ENCODE measurements around the gene MAN1B1. TPM values are rescaled to one million over a fixed set of nuclear protein-coding genes. Genes with fewer than 3 reads are reported as not detected.

Gene MAN1B1
- polyA plus RNA-seq, 3 donors: 29.3 to 38.2 (median 33.3) TPM

GRCh38 chr9:137064880-137065164, 22.0 kb upstream of the MAN1B1 start:
- no peak for DNase-seq

GRCh38 chr9:137065336-137065967, 21.3 kb upstream of the MAN1B1 start:
- intact Hi-C loops (cut with micrococcal nuclease): loop anchor here (5.0 to 10.0 kb wide), 2 partner anchors 33 to 281 kb away; partner anchors contain the start of gene FUT7 (in 1 of the 2)
- DNase-seq: no peak

More at GRCh38 chr9:137064880-137065164, 22.0 kb upstream of the MAN1B1 start:
- no peak overlapping the region for H3K27ac ChIP-seq (ENCODE audit: low read depth in 1 of 2, low read length in 2 of 2)
- H3K4me2 ChIP-seq (replicated peaks; ENCODE audit: extremely low read depth, low read length, poor library complexity, severe bottlenecking): no peak overlapping the region
- H3K4me1 ChIP-seq (ENCODE audit: control insufficient read depth in 1 of 2, insufficient read depth in 2 of 2, low read length in 2 of 2): peaks cover 23 to 24% of the 10 kb centered on the region in 2 donors
- peaks cover 13 to 22% (median 14%) of the 10 kb centered on the region in 3 donors for H3K27me3 Mint-ChIP-seq (ENCODE audit: low read depth in 3 of 3)
- H3K27ac Mint-ChIP-seq: no peak overlapping the region
- peaks cover 0 to 5% of the 10 kb centered on the region in 2 donors for H3K27me3 ChIP-seq (ENCODE audit: control insufficient read depth in 2 of 2, insufficient read depth in 2 of 2, low read length in 2 of 2)
- intact Hi-C loops (cut with micrococcal nuclease): loop anchor here (5.0 to 10.0 kb wide), 2 partner anchors 33 to 280 kb away; partner anchors contain the start of gene FUT7 (in 1 of the 2)
- H3K9me3 ChIP-seq (replicated peaks in 1 of 2; ENCODE audit: control insufficient read depth in 1 of 2, insufficient read depth in 1 of 2, low read length in 2 of 2): no peaks in the 10 kb centered on the region
- H3K9me3 Mint-ChIP-seq: no peaks in the 10 kb centered on the region
- no peak for TF ChIP-seq CTCF (IDR thresholded peaks at IDR 0.05)
- peaks cover 6% of the 10 kb centered on the region for H3K79me2 ChIP-seq (ENCODE audit: insufficient read depth, low read length)
- no peak overlapping the region for H3K4me3 Mint-ChIP-seq
- H3K4me1 Mint-ChIP-seq: peaks cover 20% of the 10 kb centered on the region
- H3K9ac ChIP-seq (ENCODE audit: insufficient read depth, low read length, poor library complexity, severe bottlenecking): no peak overlapping the region
- no peaks in the 10 kb centered on the region for H4K20me1 ChIP-seq (ENCODE audit: insufficient read depth, low read length)
- 96% methylated on average over 12 of the region's 12 CpGs for WGBS (ENCODE audit: insufficient coverage)
- peaks cover 0 to 5% of the 10 kb centered on the region in 2 donors for H3K36me3 ChIP-seq (replicated peaks in 1 of 2; ENCODE audit: control insufficient read depth in 1 of 2, insufficient read depth in 2 of 2, low read length in 2 of 2)
- peaks cover 6 to 18% of the 10 kb centered on the region in 2 donors for H3K36me3 Mint-ChIP-seq
- H2AFZ ChIP-seq (ENCODE audit: insufficient read depth, low read depth, low read length, poor library complexity, severe bottlenecking): no peak overlapping the region
- no peak overlapping the region for H3K4me3 ChIP-seq (replicated peaks in 1 of 3; ENCODE audit: low read depth in 2 of 3, low read length in 3 of 3)

More at GRCh38 chr9:137065336-137065967, 21.3 kb upstream of the MAN1B1 start:
- no peaks in the 10 kb centered on the region for H3K9me3 Mint-ChIP-seq
- H3K27me3 Mint-ChIP-seq (ENCODE audit: low read depth in 3 of 3): peaks cover 9 to 17% (median 11%) of the 10 kb centered on the region in 3 donors
- no peak for TF ChIP-seq CTCF (IDR thresholded peaks at IDR 0.05)
- peaks cover 0 to 5% of the 10 kb centered on the region in 2 donors for H3K27me3 ChIP-seq (ENCODE audit: control insufficient read depth in 2 of 2, insufficient read depth in 2 of 2, low read length in 2 of 2)
- no peak overlapping the region for H3K9ac ChIP-seq (ENCODE audit: insufficient read depth, low read length, poor library complexity, severe bottlenecking)
- peaks cover 23 to 31% of the 10 kb centered on the region in 2 donors for H3K4me1 ChIP-seq (ENCODE audit: control insufficient read depth in 1 of 2, insufficient read depth in 2 of 2, low read length in 2 of 2)
- no peak overlapping the region for H3K4me3 ChIP-seq (replicated peaks in 1 of 3; ENCODE audit: low read depth in 2 of 3, low read length in 3 of 3)
- H3K4me3 Mint-ChIP-seq: no peak overlapping the region
- no peaks in the 10 kb centered on the region for H3K9me3 ChIP-seq (replicated peaks in 1 of 2; ENCODE audit: control insufficient read depth in 1 of 2, insufficient read depth in 1 of 2, low read length in 2 of 2)
- H3K4me2 ChIP-seq (replicated peaks; ENCODE audit: extremely low read depth, low read length, poor library complexity, severe bottlenecking): no peak overlapping the region
- no peak overlapping the region for H2AFZ ChIP-seq (ENCODE audit: insufficient read depth, low read depth, low read length, poor library complexity, severe bottlenecking)
- H3K4me1 Mint-ChIP-seq: peaks cover 20% of the 10 kb centered on the region
- peaks cover 0 to 5% of the 10 kb centered on the region in 2 donors for H3K36me3 ChIP-seq (replicated peaks in 1 of 2; ENCODE audit: control insufficient read depth in 1 of 2, insufficient read depth in 2 of 2, low read length in 2 of 2)
- H3K27ac ChIP-seq (ENCODE audit: low read depth in 1 of 2, low read length in 2 of 2): no peak overlapping the region
- H3K27ac Mint-ChIP-seq: no peak overlapping the region
- no peaks in the 10 kb centered on the region for H4K20me1 ChIP-seq (ENCODE audit: insufficient read depth, low read length)
- peaks cover 6 to 18% of the 10 kb centered on the region in 2 donors for H3K36me3 Mint-ChIP-seq
- peaks cover 6% of the 10 kb centered on the region for H3K79me2 ChIP-seq (ENCODE audit: insufficient read depth, low read length)
- WGBS (ENCODE audit: insufficient coverage): 93% methylated on average over 20 of the region's 23 CpGs
